Keratinocyte (primary cell): Measurements from ENCODE around the gene TMEM132C. TPM values are rescaled to one million over a fixed set of nuclear protein-coding genes. Genes with fewer than 3 reads are reported as not detected.

ENCODE experiments used
- DNase-seq: peaks from one replicate; pipeline ENCODE4 v3.0.0-alpha.2; 2011; ENCODE audit warnings: low read depth, missing footprints, low spot score
- FAIRE-seq: peaks from 2 replicates; lab custom pipeline; 2011; peaks lifted over from hg19 to GRCh38; lab: Jason Lieb, UNC
- H2AFZ ChIP-seq: 2 replicates; pipeline ENCODE4 v1.6.0; 2012; ENCODE audit warnings: low read length, control low read depth, inconsistent platforms; ENCODE audit not compliant: control insufficient read depth
- H3K27ac ChIP-seq: 2 replicates; pipeline ENCODE4 v1.5.1; 2011; ENCODE audit warnings: low read length; ENCODE audit not compliant: control insufficient read depth, insufficient read depth
- H3K27me3 ChIP-seq: 3 replicates; pipeline ENCODE4 v1.6.0; 2011; ENCODE audit warnings: low read length; ENCODE audit not compliant: control insufficient read depth, insufficient read depth; ENCODE audit errors: extremely low read depth
- H3K36me3 ChIP-seq, 2 experiments: 2 replicates in 1 of 2; 3 replicates in 1 of 2; pipeline ENCODE4 v1.5.1; 2011; ENCODE audit warnings: low read length in 2 of 2, mild to moderate bottlenecking in 1 of 2; ENCODE audit not compliant: control insufficient read depth in 2 of 2, insufficient read depth in 2 of 2; ENCODE audit errors: extremely low read depth in 1 of 2
- H3K4me1 ChIP-seq: 3 replicates; pipeline ENCODE4 v1.5.1; 2011; ENCODE audit warnings: low read length; ENCODE audit not compliant: control insufficient read depth, insufficient read depth; ENCODE audit errors: extremely low read depth
- H3K4me2 ChIP-seq: 3 replicates; pipeline ENCODE4 v1.6.0; 2011; ENCODE audit warnings: low read depth, low read length; ENCODE audit not compliant: control insufficient read depth, insufficient read depth; ENCODE audit errors: extremely low read depth
- H3K4me3 ChIP-seq, 3 experiments: fragments of 200-600 bp in 1 of 3; sonication (generic) in 1 of 3; 2 replicates in 2 of 3; 3 replicates in 1 of 3; pipeline ENCODE4 v1.5.1; 2011 to 2016; ENCODE audit warnings: low read length in 3 of 3, mild to moderate bottlenecking in 3 of 3, control low read depth in 2 of 3, inconsistent platforms in 1 of 3, low read depth in 1 of 3, mixed read lengths in 1 of 3, mixed run types in 1 of 3, moderate library complexity in 1 of 3; ENCODE audit not compliant: control insufficient read depth in 2 of 3, insufficient read depth in 2 of 3; ENCODE audit errors: extremely low read depth in 1 of 3
- H3K79me2 ChIP-seq: 2 replicates; pipeline ENCODE4 v1.6.0; 2012; ENCODE audit warnings: low read length; ENCODE audit not compliant: control insufficient read depth, insufficient read depth
- H3K9ac ChIP-seq: 3 replicates; pipeline ENCODE4 v1.6.0; 2011; ENCODE audit warnings: low read length; ENCODE audit not compliant: control insufficient read depth, insufficient read depth; ENCODE audit errors: extremely low read depth
- H3K9me1 ChIP-seq: 3 replicates; pipeline ENCODE4 v1.6.0; 2011; ENCODE audit warnings: low read length; ENCODE audit not compliant: control insufficient read depth, insufficient read depth; ENCODE audit errors: extremely low read depth
- H3K9me3 ChIP-seq: 2 replicates; pipeline ENCODE4 v1.5.1; 2012; ENCODE audit warnings: low read depth, low read length; ENCODE audit not compliant: control insufficient read depth
- H4K20me1 ChIP-seq: 3 replicates; pipeline ENCODE4 v1.6.0; 2011; ENCODE audit warnings: low read length; ENCODE audit not compliant: control insufficient read depth, insufficient read depth; ENCODE audit errors: extremely low read depth
- CTCF ChIP-seq, 3 experiments: IDR thresholded peaks in 1 of 3; conservative IDR thresholded peaks in 1 of 3; optimal IDR thresholded peaks in 1 of 3; 2 replicates in 2 of 3; 3 replicates in 1 of 3; pipeline versions ENCODE3 to v1.5.1; 2011; ENCODE audit warnings: low read length in 3 of 3, mild to moderate bottlenecking in 3 of 3, moderate library complexity in 2 of 3, control low read depth in 1 of 3, inconsistent platforms in 1 of 3; ENCODE audit not compliant: insufficient read depth in 2 of 3; ENCODE audit errors: extremely low read depth in 1 of 3
- EZH2 ChIP-seq: IDR thresholded peaks from one replicate; pipeline ENCODE4 v1.6.1; 2012; ENCODE audit warnings: inconsistent platforms, mild to moderate bottlenecking, low read length, moderate library complexity
- dilution Hi-C: fragments of 300-500 bp; cut with MboI; formaldehyde crosslinking; loops from one replicate; pipeline ENCODE4 v1.7.0; 2020; ENCODE audit warnings: low sequenced_read_pairs; ENCODE audit not compliant: extremely low pct_ligation_motif_present
- polyA plus RNA-seq, 5 experiments: library from polyadenylated mRNA; depleted of rRNA in 3 of 5; stranded (reverse) in 3 of 5; stranded (forward) in 1 of 5; unstranded in 1 of 5; fragments of >200 nt; gene quantifications; 1 replicate in 1 of 5; 2 replicates in 3 of 5; 3 replicates in 1 of 5; pipeline versions ENCODE4 v1.2.1 to v1.2.3, GENCODE V29; 2011 to 2012; ENCODE audit warnings: missing spikeins in 2 of 5, low read depth in 1 of 5, low replicate concordance in 1 of 5

TMEM132C gene
- polyA plus RNA-seq, 1 donor (not counting 4 experiments of a cell fraction or from before 2014, with no cell fraction given) = not detected

DNA sequence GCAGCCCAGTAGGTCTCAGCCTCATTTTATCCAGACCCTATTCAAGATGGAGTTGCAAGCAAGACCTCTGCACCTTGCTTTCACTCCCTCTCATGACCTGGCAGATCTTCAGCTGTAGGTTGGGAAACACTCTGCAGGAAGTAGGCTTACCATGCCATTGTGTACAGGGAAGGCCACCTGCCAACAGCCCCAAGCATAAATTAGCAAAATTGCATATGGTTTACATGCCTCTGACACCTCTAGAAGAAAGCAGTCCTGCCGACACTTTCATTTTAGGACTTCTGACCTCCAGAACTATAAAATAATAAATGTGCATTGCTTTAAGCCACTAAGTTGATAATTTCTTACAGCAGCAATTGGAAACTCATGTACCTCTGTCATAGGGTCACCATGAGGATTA, 459.9 kb downstream of the TMEM132C start:
- no peak for FAIRE-seq
- Histone ChIP-seq H2AFZ (no peak overlapping the region), H3K9ac (no peak overlapping the region), H3K4me3 (no peak overlapping the region), H3K27ac (no peak overlapping the region), H3K79me2 (no peaks in the 10 kb centered on the region), H3K36me3 (no peaks in the 10 kb centered on the region), H3K4me2 (no peak overlapping the region), H3K9me1 (no peaks in the 10 kb centered on the region), H3K9me3 (peaks cover 5% of the 10 kb centered on the region), H4K20me1 (no peaks in the 10 kb centered on the region), H3K4me1 (no peaks in the 10 kb centered on the region), H3K27me3 (no peaks in the 10 kb centered on the region)
- DNase-seq = no peak
- TF ChIP-seq CTCF (optimal IDR thresholded peaks at IDR 0.05 in 1 of 3, IDR thresholded peaks at IDR 0.05 in 1 of 3, conservative IDR thresholded peaks at IDR 0.05 in 1 of 3; ENCODE audit: extremely low read depth in 1 of 3, insufficient read depth in 2 of 3, low read length in 3 of 3) (no peak), EZH2 (no peak)
- dilution Hi-C loops = no loop called here

- Histone ChIP-seq H3K4me2 (no peak overlapping the region), H4K20me1 (no peaks in the 10 kb centered on the region), H3K27me3 (no peaks in the 10 kb centered on the region), H3K4me1 (no peaks in the 10 kb centered on the region), H3K9me1 (no peaks in the 10 kb centered on the region), H3K9ac (no peak overlapping the region), H3K27ac (no peak overlapping the region), H3K4me3 (no peak overlapping the region), H3K79me2 (no peaks in the 10 kb centered on the region), H3K36me3 (no peaks in the 10 kb centered on the region), H2AFZ (no peak overlapping the region), H3K9me3 (peaks cover 3% of the 10 kb centered on the region)
- no peak for FAIRE-seq
- dilution Hi-C loops = no loop called here
- TF ChIP-seq CTCF (optimal IDR thresholded peaks at IDR 0.05 in 1 of 3, IDR thresholded peaks at IDR 0.05 in 1 of 3, conservative IDR thresholded peaks at IDR 0.05 in 1 of 3; ENCODE audit: extremely low read depth in 1 of 3, insufficient read depth in 2 of 3, low read length in 3 of 3) (no peak), EZH2 (no peak)
- DNase-seq = no peak
These were observed 460.5 kb downstream of the TMEM132C start for GRCh38 chr12:128727461-128727860.
